ENCODE results near the gene TSHZ2. TPM values are rescaled to one million over a fixed set of nuclear protein-coding genes. Genes with fewer than 3 reads are reported as not detected.

The TSHZ2 gene
- total RNA-seq, 1 donor, result 3.6 TPM

DNA sequence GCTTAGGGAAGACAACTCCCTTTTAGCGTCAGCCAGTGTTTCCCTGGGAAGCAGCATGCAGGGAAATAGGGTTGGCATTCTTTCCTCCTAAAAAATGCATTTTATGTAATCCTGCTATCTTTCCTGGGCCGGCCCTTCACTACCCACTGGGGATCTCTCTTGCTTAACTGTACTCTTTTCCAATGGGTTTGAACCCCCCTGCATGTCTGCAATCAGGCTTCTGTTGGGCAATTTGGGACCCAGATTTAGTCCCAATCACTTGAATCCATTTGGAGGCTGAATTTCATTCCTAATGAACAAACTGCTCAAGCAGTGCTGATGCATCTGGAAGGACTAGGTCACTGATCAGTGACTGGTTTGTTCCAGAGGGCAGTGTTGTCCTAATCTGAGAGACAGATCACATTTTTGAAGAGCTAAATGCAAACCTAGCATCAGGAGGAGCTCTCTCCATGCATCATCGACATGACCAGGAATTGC is 152.0 kb downstream of the TSHZ2 start:
- Histone ChIP-seq H2AFZ (ENCODE audit: low read length) (no peak overlapping the region), H4K20me1 (ENCODE audit: insufficient read depth, low read length) (no peaks in the 10 kb centered on the region), H3K27ac (ENCODE audit: low read depth, low read length) (no peak overlapping the region), H3K36me3 (ENCODE audit: insufficient read depth, low read length) (no peaks in the 10 kb centered on the region), H3K4me3 (ENCODE audit: insufficient read depth, low read length) (no peak overlapping the region), H3K4me2 (ENCODE audit: insufficient read depth, low read length) (no peak overlapping the region), H3K79me2 (ENCODE audit: insufficient read depth, low read length) (no peaks in the 10 kb centered on the region), H3K27me3 (ENCODE audit: insufficient read depth, low read length) (no peaks in the 10 kb centered on the region), H3K9me3 (ENCODE audit: low read depth, low read length) (no peaks in the 10 kb centered on the region), H3K4me1 (ENCODE audit: insufficient read depth, low read length) (no peaks in the 10 kb centered on the region)
- no peak for DNase-seq (ENCODE audit: insufficient read length, low spot score, missing footprints)
- TF ChIP-seq, protein P1, sequence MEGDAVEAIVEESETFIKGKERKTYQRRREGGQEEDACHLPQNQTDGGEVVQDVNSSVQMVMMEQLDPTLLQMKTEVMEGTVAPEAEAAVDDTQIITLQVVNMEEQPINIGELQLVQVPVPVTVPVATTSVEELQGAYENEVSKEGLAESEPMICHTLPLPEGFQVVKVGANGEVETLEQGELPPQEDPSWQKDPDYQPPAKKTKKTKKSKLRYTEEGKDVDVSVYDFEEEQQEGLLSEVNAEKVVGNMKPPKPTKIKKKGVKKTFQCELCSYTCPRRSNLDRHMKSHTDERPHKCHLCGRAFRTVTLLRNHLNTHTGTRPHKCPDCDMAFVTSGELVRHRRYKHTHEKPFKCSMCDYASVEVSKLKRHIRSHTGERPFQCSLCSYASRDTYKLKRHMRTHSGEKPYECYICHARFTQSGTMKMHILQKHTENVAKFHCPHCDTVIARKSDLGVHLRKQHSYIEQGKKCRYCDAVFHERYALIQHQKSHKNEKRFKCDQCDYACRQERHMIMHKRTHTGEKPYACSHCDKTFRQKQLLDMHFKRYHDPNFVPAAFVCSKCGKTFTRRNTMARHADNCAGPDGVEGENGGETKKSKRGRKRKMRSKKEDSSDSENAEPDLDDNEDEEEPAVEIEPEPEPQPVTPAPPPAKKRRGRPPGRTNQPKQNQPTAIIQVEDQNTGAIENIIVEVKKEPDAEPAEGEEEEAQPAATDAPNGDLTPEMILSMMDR (IDR thresholded peaks at IDR 0.05; ENCODE audit: extremely low read depth, low read depth, low read length), result no peak

DNA sequence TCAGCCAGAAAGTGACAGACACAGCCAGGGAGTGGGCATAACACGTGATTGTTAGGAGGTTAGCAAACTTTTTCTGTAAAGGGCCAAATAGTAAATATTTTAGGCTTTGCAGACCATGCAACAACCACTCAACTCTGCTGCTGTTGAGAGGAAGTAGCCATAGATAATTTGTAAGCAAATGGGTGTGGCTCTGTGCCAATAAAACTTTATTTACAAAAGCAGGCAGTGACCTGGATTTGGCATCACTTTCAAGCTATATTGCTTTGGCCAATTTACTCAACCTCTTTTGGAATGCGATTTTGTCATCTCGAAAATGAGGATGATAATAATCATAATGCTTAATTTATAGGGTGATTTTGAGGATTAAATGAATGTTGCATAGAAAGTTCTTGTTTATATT is 152.6 kb downstream of the TSHZ2 start:
- Histone ChIP-seq H3K36me3 (ENCODE audit: insufficient read depth, low read length) (no peaks in the 10 kb centered on the region), H3K79me2 (ENCODE audit: insufficient read depth, low read length) (no peaks in the 10 kb centered on the region), H3K4me3 (ENCODE audit: insufficient read depth, low read length) (no peak overlapping the region), H3K27me3 (ENCODE audit: insufficient read depth, low read length) (no peaks in the 10 kb centered on the region), H2AFZ (ENCODE audit: low read length) (no peak overlapping the region), H3K27ac (ENCODE audit: low read depth, low read length) (no peak overlapping the region), H3K4me1 (ENCODE audit: insufficient read depth, low read length) (no peaks in the 10 kb centered on the region), H4K20me1 (ENCODE audit: insufficient read depth, low read length) (no peaks in the 10 kb centered on the region), H3K4me2 (ENCODE audit: insufficient read depth, low read length) (no peak overlapping the region), H3K9me3 (ENCODE audit: low read depth, low read length) (no peaks in the 10 kb centered on the region)
- TF ChIP-seq, protein P1 (IDR thresholded peaks at IDR 0.05; ENCODE audit: extremely low read depth, low read depth, low read length), result no peak
- no peak for DNase-seq (ENCODE audit: insufficient read length, low spot score, missing footprints)

DNA sequence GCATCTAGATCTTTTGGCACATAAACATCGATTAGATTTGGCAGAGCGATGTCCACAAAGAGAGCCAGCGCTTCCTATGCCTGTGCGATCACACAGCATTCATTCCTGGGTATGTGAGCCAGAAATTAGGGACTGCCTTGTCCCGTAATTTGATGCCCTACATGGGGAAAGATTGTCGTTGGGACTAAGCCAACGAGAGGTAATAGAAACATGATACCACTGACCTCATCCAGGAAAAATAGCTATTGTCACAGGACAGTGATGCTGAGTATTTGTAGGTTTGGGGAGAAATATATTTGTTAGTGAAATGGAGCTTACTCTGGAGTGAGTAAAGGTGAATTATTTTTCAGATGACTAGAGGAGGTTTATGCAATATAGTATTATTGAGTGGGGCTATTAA is 154.0 kb downstream of the TSHZ2 start:
- Histone ChIP-seq H3K27me3 (ENCODE audit: insufficient read depth, low read length) (no peaks in the 10 kb centered on the region), H3K79me2 (ENCODE audit: insufficient read depth, low read length) (no peaks in the 10 kb centered on the region), H2AFZ (ENCODE audit: low read length) (no peak overlapping the region), H3K9me3 (ENCODE audit: low read depth, low read length) (no peaks in the 10 kb centered on the region), H3K4me1 (ENCODE audit: insufficient read depth, low read length) (no peaks in the 10 kb centered on the region), H3K27ac (ENCODE audit: low read depth, low read length) (no peak overlapping the region), H4K20me1 (ENCODE audit: insufficient read depth, low read length) (no peaks in the 10 kb centered on the region), H3K36me3 (ENCODE audit: insufficient read depth, low read length) (no peaks in the 10 kb centered on the region), H3K4me3 (ENCODE audit: insufficient read depth, low read length) (no peak overlapping the region), H3K4me2 (ENCODE audit: insufficient read depth, low read length) (no peak overlapping the region)
- no peak for DNase-seq (ENCODE audit: insufficient read length, low spot score, missing footprints)
- TF ChIP-seq, protein P1 (IDR thresholded peaks at IDR 0.05; ENCODE audit: extremely low read depth, low read depth, low read length), result no peak

DNA sequence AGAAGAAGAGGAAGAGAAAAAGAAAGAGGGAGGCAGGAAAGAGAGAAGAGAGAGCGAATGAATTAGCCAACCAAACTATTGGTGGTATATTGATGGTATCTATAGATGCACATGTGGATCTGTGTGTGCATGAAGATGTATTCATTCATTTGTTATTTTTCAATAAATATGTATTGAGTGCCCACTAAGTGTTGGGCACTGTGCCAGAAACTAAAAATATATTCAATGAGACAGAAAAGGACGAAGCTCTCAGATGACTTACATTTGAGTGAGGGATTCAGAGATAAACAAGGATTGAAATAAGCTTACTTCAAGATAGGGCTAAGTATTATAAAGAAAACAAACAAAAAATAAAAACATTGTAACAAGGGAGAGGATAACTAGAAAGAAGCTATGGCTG is 154.9 kb downstream of the TSHZ2 start:
- H3K4me2 ChIP-seq (ENCODE audit: insufficient read depth, low read length), result no peak overlapping the region
- H3K4me1 ChIP-seq (ENCODE audit: insufficient read depth, low read length), result no peaks in the 10 kb centered on the region
- H3K9me3 ChIP-seq (ENCODE audit: low read depth, low read length), result no peaks in the 10 kb centered on the region
- no peak overlapping the region for H3K27ac ChIP-seq (ENCODE audit: low read depth, low read length)
- no peak for DNase-seq (ENCODE audit: insufficient read length, low spot score, missing footprints)
- no peaks in the 10 kb centered on the region for H3K36me3 ChIP-seq (ENCODE audit: insufficient read depth, low read length)
- H3K79me2 ChIP-seq (ENCODE audit: insufficient read depth, low read length), result no peaks in the 10 kb centered on the region
- H4K20me1 ChIP-seq (ENCODE audit: insufficient read depth, low read length), result no peaks in the 10 kb centered on the region
- H2AFZ ChIP-seq (ENCODE audit: low read length), result no peak overlapping the region
- TF ChIP-seq, protein P1 (IDR thresholded peaks at IDR 0.05; ENCODE audit: extremely low read depth, low read depth, low read length), result no peak
- no peaks in the 10 kb centered on the region for H3K27me3 ChIP-seq (ENCODE audit: insufficient read depth, low read length)
- H3K4me3 ChIP-seq (ENCODE audit: insufficient read depth, low read length), result no peak overlapping the region
